ENCODE data around the gene BTD. TPM values are rescaled to one million over a fixed set of nuclear protein-coding genes. Genes with fewer than 3 reads are reported as not detected.

The BTD gene
- total RNA-seq, 1 experiment from 2014 or later, result 7.7 TPM

- H3K36me3 Mint-ChIP-seq (ENCODE audit: insufficient read depth, unreplicated experiment), result no peaks in the 10 kb centered on the region
- H3K27me3 Mint-ChIP-seq (ENCODE audit: unreplicated experiment), result no peaks in the 10 kb centered on the region
- no peak for TF ChIP-seq CTCF (IDR thresholded peaks at IDR 0.05; ENCODE audit: unreplicated experiment)
- no peak for DNase-seq
- CTCF ChIA-PET, result no interaction called here
- no TSS peak for BruUV-seq (replicated peaks)
- intact Hi-C loops (cut with micrococcal nuclease; ENCODE audit: unreplicated experiment), result no loop called here
- no peaks in the 10 kb centered on the region for H3K9me3 Mint-ChIP-seq (ENCODE audit: low read depth, unreplicated experiment)
- H3K4me1 Mint-ChIP-seq (ENCODE audit: low read depth, unreplicated experiment), result no peaks in the 10 kb centered on the region
- H3K4me3 Mint-ChIP-seq (ENCODE audit: low read depth, unreplicated experiment), result no peak overlapping the region
- H3K27ac Mint-ChIP-seq (ENCODE audit: unreplicated experiment), result no peak overlapping the region
Observed at GRCh38 chr3:15638193-15638890, 36.8 kb downstream of the BTD start.

DNA sequence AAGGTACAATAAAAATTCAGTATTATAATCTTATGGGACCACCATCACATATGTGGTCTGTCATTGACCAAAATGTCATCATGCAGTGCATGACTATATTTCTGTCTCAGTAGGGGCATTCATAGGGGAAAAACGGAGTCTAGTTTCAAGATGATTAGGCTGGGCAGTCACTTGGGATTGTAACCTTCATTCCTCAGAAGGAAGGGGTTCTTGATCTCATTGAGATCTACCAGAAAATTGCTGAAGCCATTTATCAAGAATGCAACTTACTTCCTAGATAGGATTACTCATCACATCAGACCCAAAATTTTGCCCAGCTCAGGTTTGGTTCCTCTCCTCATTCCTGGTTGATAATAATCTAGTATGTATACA, 37.3 kb downstream of the BTD start:
- H3K27ac Mint-ChIP-seq (ENCODE audit: unreplicated experiment), result no peak overlapping the region
- no peak for TF ChIP-seq CTCF (IDR thresholded peaks at IDR 0.05; ENCODE audit: unreplicated experiment)
- no peak for DNase-seq
- intact Hi-C loops (cut with micrococcal nuclease; ENCODE audit: unreplicated experiment), result no loop called here
- no peak overlapping the region for H3K4me3 Mint-ChIP-seq (ENCODE audit: low read depth, unreplicated experiment)
- CTCF ChIA-PET, result no interaction called here
- no peaks in the 10 kb centered on the region for H3K27me3 Mint-ChIP-seq (ENCODE audit: unreplicated experiment)
- BruUV-seq (replicated peaks), result no TSS peak
- H3K9me3 Mint-ChIP-seq (ENCODE audit: low read depth, unreplicated experiment), result no peaks in the 10 kb centered on the region
- H3K4me1 Mint-ChIP-seq (ENCODE audit: low read depth, unreplicated experiment), result no peaks in the 10 kb centered on the region
- no peaks in the 10 kb centered on the region for H3K36me3 Mint-ChIP-seq (ENCODE audit: insufficient read depth, unreplicated experiment)

DNA sequence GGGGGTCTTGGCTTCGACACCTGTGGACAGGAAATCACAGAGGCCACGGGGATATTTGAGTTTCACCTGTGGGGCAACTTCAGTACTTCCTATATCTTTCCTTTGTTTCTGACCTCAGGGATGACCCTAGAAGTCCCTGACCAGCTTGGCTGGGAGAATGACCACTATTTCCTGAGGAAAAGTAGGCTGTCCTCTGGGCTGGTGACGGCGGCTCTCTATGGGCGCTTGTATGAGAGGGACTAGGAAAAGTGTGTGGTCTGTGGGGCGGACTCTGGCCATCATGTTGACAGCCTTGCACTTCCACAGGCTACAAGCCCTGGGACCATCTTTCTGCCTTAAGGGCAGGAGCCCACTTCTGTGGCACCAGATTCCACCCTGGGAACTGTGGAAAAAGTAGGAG, 43.7 kb downstream of the BTD start:
- no peak for TF ChIP-seq CTCF (IDR thresholded peaks at IDR 0.05; ENCODE audit: unreplicated experiment)
- H3K4me3 Mint-ChIP-seq (ENCODE audit: low read depth, unreplicated experiment), result no peak overlapping the region
- peaks cover 4% of the 10 kb centered on the region for H3K9me3 Mint-ChIP-seq (ENCODE audit: low read depth, unreplicated experiment)
- DNase-seq, result no peak
- CTCF ChIA-PET, result no interaction called here
- no peaks in the 10 kb centered on the region for H3K27me3 Mint-ChIP-seq (ENCODE audit: unreplicated experiment)
- H3K27ac Mint-ChIP-seq (ENCODE audit: unreplicated experiment), result no peak overlapping the region
- H3K4me1 Mint-ChIP-seq (ENCODE audit: low read depth, unreplicated experiment), result no peaks in the 10 kb centered on the region
- BruUV-seq (replicated peaks), result no TSS peak
- intact Hi-C loops (cut with micrococcal nuclease; ENCODE audit: unreplicated experiment), result no loop called here
- no peaks in the 10 kb centered on the region for H3K36me3 Mint-ChIP-seq (ENCODE audit: insufficient read depth, unreplicated experiment)

DNA sequence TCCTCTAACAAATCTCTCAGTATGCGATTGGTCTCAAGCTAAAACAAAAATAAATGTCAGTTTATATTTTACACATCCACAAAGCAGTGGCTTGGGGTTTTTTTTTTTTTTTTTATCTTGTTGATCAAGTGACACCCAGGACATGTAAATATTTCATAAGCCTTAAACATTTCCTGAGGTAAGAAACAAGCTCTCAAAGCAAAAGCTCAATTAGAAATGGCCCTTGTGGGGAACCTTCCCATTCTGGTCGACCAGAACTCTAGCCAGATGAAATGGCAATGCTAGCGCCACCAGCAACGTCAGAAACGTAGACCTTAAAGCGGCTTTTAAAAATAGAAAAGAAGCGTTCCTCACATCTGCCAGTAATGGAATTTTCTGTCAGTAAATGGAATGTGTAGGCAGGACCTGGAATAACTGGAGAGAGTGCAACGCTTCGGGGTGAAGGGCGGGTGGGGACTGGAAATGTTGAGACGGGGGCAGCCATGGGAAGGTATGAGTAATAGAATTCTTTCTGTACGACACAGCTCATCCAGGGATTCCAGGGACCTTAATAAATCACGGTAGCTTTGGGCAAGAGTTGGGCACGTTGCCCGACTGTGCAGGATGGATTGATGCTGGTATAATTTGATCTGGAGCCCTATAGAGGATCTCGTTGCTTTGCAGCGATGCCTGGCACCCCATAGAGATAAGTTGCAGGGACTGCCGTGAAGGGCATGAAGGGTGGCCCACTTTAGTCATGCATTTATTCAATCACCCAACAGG, 44.4 kb downstream of the BTD start:
- H3K4me3 Mint-ChIP-seq (ENCODE audit: low read depth, unreplicated experiment), result no peak overlapping the region
- peaks cover 4% of the 10 kb centered on the region for H3K9me3 Mint-ChIP-seq (ENCODE audit: low read depth, unreplicated experiment)
- H3K4me1 Mint-ChIP-seq (ENCODE audit: low read depth, unreplicated experiment), result no peaks in the 10 kb centered on the region
- H3K27me3 Mint-ChIP-seq (ENCODE audit: unreplicated experiment), result no peaks in the 10 kb centered on the region
- TF ChIP-seq CTCF (IDR thresholded peaks at IDR 0.05; ENCODE audit: unreplicated experiment), result no peak
- BruUV-seq (replicated peaks), result no TSS peak
- CTCF ChIA-PET, result no interaction called here
- no peak for DNase-seq
- intact Hi-C loops (cut with micrococcal nuclease; ENCODE audit: unreplicated experiment), result no loop called here
- no peaks in the 10 kb centered on the region for H3K36me3 Mint-ChIP-seq (ENCODE audit: insufficient read depth, unreplicated experiment)
- no peak overlapping the region for H3K27ac Mint-ChIP-seq (ENCODE audit: unreplicated experiment)
